PFSK-1 (cell line): ENCODE data around the gene NR2C2AP.

Experiments
- POLR2AphosphoS5 ChIP-seq: IDR thresholded peaks from 2 replicates; pipeline ENCODE4 v1.6.1; 2012; ENCODE audit warnings: low read depth, mild to moderate bottlenecking, control low read depth, low read length, moderate library complexity
- REST ChIP-seq, 2 experiments: IDR thresholded peaks; 2 replicates each; pipeline versions ENCODE4 v1.6.1 to v1.8.0; 2011 to 2012; ENCODE audit warnings: low read depth in 2 of 2, low read length in 2 of 2, control low read depth in 1 of 2, inconsistent platforms in 1 of 2, mild to moderate bottlenecking in 1 of 2, moderate library complexity in 1 of 2; ENCODE audit not compliant: insufficient read depth in 1 of 2
- SIN3A ChIP-seq: IDR thresholded peaks from 2 replicates; pipeline ENCODE4 v1.6.1; 2012; ENCODE audit warnings: mild to moderate bottlenecking, low read length, moderate library complexity, borderline replicate concordance; ENCODE audit not compliant: insufficient read depth
- TAF1 ChIP-seq: IDR thresholded peaks from 2 replicates; pipeline ENCODE4 v1.6.1; 2012; ENCODE audit warnings: low read length, control low read depth, borderline replicate concordance; ENCODE audit not compliant: insufficient read depth

DNA sequence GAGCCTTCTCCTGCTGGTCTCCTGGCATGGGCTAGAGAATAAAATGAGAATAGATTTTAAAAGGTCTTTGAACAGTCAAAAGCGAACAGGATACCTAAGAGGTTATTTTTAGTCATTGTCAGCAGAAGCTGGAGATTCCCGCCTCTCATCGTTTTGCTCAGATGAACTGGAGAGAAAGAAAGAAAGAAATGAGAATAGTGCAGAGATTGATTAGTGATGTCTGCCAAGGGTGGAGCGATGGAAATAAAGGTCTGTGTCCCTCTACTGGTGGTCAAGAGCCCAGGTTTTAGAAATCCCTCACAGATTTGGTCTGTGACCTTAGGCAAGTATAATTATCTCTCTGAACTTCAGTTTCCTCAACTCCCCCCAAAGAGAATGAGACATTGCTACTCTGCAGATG is 13.9 kb upstream of the NR2C2AP start:
- TF ChIP-seq POLR2AphosphoS5 (no peak), REST (IDR thresholded peaks at IDR 0.05; ENCODE audit: insufficient read depth in 1 of 2, low read depth in 2 of 2, low read length in 2 of 2) (no peak), SIN3A (no peak), TAF1 (no peak)
